ENCODE data around the gene GDAP2. TPM values are rescaled to one million over a fixed set of nuclear protein-coding genes. Genes with fewer than 3 reads are reported as not detected.

Gene GDAP2
- total and polyA plus RNA-seq, 11 donors = 1.4 to 25.6 (median 19.0) TPM

DNA sequence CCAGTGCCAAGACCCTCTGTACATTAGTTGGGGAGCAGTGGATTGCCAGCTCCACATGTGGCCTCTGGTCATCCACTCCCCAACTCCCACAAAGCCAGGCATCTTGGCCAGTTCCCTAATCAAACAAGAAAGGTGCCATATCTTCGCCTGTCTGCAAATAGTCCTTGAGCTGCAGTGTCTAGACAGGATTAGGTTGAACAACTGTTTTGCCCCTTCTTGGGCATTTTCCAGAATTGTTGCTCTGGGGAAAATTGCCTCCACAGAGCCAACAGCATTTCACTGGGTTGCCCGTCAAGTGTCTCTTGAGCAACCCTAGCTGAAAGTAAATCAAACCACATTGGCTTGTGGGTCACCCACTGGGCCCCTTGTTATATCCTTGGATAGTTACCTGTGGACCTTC is 109.3 kb downstream of the GDAP2 start:
- H3K4me1 ChIP-seq = peaks cover 0 to 37% (median 15%) of the 10 kb centered on the region in 12 donors
- H3K9me3 ChIP-seq = no peaks in the 10 kb centered on the region
- TF ChIP-seq POLR2A (IDR thresholded peaks at IDR 0.05) (no peak), CTCF (IDR thresholded peaks at IDR 0.05) (no peak)
- 83 to 95% (median 89%) methylated on average over 2 of the region's 2 CpGs for WGBS, 4 donors
- no peak overlapping the region for H3K4me3 ChIP-seq
- no peak for ATAC-seq
- H3K27me3 ChIP-seq = no peaks in the 10 kb centered on the region
- intact Hi-C loops (cut with DNase I) = no loop called here
- no peaks in the 10 kb centered on the region for H3K36me3 ChIP-seq
- DNase-seq = no peak
- no peak overlapping the region for H3K27ac ChIP-seq

DNA sequence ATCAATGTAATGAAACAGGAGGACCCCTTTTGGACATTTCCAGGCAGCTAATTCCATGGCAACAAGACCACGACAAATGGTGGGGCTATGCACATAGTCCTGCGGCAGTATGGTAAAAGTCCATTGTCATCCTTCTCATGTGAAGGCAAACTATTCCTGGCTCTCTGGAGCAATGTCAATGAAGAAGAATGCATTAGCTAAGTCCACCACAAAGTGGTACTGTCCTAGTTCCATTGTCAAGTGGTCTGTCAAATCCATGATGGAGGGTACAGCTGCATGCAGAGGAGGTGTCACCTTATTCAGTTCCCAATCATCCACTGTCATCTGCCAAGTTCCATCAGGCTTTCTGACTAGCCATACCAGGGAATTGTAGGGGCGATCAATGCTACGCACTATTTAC is 110.1 kb downstream of the GDAP2 start:
- no peak for TF ChIP-seq CTCF (IDR thresholded peaks at IDR 0.05)
- no peak for TF ChIP-seq POLR2A (IDR thresholded peaks at IDR 0.05)
- WGBS, 4 donors = 49 to 75% (median 68%) methylated on average over 4 of the region's 4 CpGs
- H3K4me1 ChIP-seq = peaks cover 0 to 36% (median 15%) of the 10 kb centered on the region in 12 donors
- no peaks in the 10 kb centered on the region for H3K9me3 ChIP-seq
- DNase-seq (no peak), ATAC-seq (no peak)
- intact Hi-C loops (cut with DNase I) = no loop called here
- H3K4me3 ChIP-seq = no peak overlapping the region
- no peaks in the 10 kb centered on the region for H3K36me3 ChIP-seq
- no peaks in the 10 kb centered on the region for H3K27me3 ChIP-seq
- no peak overlapping the region for H3K27ac ChIP-seq

GRCh38 chr1:117818456-117818855 is 111.0 kb downstream of the GDAP2 start:
- Histone ChIP-seq H3K9me3 (no peaks in the 10 kb centered on the region), H3K27ac (no peak overlapping the region), H3K36me3 (no peaks in the 10 kb centered on the region), H3K27me3 (no peaks in the 10 kb centered on the region), H3K4me1 (peaks cover 0 to 33% (median 15%) of the 10 kb centered on the region in 12 donors), H3K4me3 (no peak overlapping the region)
- 90 to 97% (median 95%) methylated on average over 8 of the region's 8 CpGs for WGBS, 4 donors
- no peak for TF ChIP-seq POLR2A (IDR thresholded peaks at IDR 0.05)
- TF ChIP-seq CTCF (IDR thresholded peaks at IDR 0.05) = no peak
- intact Hi-C loops (cut with DNase I) = no loop called here
- ATAC-seq (no peak), DNase-seq (no peak)

DNA sequence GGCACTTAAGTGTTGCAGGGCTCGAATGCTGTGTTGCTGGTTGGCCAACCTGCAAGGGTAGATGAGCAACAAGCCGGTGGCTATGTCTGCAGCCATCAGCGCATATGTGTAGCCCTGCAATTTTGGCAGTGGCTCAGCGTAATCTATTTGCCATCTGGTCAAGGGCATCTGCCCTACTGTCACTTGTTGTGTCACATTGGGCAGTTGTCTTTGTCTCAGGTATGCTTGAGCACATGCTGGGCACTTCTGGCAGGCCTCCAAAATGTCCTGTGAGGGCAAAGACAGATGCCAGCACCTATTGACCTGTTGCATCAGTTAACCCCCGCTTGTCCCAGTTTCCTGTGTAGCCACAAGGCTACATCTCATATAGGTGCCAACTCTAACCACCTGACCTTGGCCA is 111.8 kb downstream of the GDAP2 start:
- ATAC-seq (no peak), DNase-seq (no peak)
- H3K36me3 ChIP-seq = no peaks in the 10 kb centered on the region
- no peak overlapping the region for H3K27ac ChIP-seq
- no peaks in the 10 kb centered on the region for H3K27me3 ChIP-seq
- peaks cover 0 to 27% (median 15%) of the 10 kb centered on the region in 12 donors for H3K4me1 ChIP-seq
- H3K4me3 ChIP-seq = no peak overlapping the region
- intact Hi-C loops (cut with DNase I) = no loop called here
- 86 to 100% (median 93%) methylated on average over 3 to 5 of the region's 5 CpGs for WGBS, 4 donors
- H3K9me3 ChIP-seq = no peaks in the 10 kb centered on the region
- no peak for TF ChIP-seq CTCF (IDR thresholded peaks at IDR 0.05)
- TF ChIP-seq POLR2A (IDR thresholded peaks at IDR 0.05) = no peak
